HG02970 (cell line): Measurements from ENCODE around the gene DDX39B.
"Not testable (repeated sequence)": the region's sequence is repeated elsewhere in the genome, so short reads cannot be mapped to it uniquely, and the experiment has no call there.

ENCODE experiments used
- ATAC-seq: cut with Tn5 transposase; IDR thresholded peaks from one replicate; pipeline ENCODE4 v1.9.1; 2021; ENCODE audit warnings: mild to moderate bottlenecking, moderate library complexity, moderate number of reproducible peaks; ENCODE audit not compliant: unreplicated experiment, low FRiP score

The DDX39B gene

DNA sequence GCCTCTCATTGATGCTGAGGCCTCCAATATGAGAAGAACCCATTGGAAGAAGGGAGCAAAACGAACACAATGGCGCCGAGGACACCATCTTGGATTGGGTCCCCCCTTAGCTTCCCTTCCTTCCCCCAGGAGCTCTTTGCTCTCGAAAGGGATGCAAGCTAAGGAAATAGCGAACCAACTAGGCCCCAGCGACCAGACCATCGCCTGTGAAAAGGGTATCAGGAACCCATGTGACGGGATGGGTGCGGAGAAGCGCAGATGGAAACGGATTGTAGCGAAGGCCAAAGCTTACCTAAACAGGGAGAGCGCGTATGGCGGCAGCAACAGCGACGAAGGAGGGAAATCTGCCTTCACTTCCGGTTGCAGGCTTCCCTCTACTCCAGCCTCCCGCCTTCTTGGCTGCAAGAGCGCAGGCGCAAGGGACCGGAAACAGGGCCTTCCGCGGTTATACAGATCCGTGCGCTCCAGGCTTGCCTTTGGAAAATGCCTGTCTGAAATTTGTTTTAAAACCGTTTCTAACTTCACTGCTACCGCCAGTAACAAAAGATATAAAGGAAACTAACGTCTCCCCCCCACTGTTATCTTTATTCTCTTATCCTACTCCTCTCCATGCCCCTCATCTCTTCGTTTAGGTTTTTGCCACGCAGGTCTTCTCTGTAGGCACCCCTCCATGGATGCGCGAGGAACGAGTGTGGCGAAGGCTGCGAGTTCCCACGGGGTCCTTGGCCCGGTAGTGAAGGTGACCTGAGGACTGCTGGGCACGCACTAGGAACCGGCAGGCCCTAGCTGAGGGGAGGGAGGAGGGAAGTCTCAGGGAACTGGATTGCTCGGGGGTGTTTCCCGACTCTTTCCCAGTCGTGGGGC lies at the start of gene DDX39B:
TSS of gene DDX39B (minus strand) at position 346 of the 864 bp plus-strand sequence. CDS start 1,471 bp downstream, outside the sequence.
- peak; percentile 49 for ATAC-seq

DNA sequence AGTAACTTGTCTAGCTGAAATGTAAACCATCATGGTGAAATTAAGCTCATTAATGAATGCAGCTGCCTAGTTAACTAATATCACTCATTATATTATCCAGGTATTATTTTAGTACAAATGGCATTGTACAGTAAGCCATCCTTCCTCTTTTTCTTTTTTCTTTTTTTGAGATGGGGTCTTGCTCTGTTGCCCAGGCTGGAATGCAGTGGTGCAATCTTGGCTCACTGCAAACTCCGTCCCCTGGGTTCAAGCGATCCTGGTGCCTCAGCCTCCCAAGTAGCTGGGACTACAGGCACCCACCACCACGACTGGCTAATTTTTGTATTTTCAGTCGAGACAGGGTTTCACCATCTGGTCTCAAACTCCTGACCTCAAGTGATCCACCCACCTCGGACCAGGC lies 48.9 kb upstream of the DDX39B start:
- ATAC-seq: not testable (repeated sequence)

DNA sequence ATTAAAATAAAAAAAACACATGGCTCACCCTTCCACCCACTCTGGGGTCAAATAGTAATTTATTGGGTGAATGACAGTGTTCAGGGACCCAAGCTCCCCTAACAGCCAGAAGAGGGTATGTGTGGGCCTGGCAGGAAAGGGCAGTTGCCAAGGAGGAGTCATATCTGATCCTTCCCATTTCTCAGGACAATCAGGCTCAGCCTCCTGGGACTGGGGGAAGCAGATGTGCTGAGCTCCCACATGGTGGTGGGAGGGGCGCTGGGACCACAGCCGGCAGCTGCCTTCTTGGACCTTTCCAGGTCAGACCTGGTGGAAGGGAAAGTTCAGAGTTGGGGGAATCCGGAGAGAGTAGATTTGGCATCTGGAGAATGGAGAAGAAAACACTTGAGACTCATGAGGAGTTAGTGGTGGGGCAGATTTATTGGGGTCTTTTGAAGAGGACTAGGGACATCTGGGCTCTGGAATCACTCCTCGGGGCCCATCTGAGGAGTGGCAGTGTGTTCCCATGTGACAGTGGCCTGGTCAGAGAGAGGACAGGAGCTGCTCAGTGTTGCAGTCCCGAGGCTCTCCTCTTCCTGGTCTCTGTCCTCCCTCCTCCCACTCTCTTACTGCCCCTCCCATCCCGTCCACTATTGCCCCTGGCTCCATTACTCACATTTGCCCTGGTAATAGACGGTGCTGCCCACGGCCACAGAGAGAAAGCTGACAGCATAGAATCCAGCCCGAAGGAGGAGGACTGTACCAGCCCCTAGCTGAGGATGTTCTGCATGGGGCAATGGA lies 47.3 kb upstream of the DDX39B start:
- no peak for ATAC-seq

DNA sequence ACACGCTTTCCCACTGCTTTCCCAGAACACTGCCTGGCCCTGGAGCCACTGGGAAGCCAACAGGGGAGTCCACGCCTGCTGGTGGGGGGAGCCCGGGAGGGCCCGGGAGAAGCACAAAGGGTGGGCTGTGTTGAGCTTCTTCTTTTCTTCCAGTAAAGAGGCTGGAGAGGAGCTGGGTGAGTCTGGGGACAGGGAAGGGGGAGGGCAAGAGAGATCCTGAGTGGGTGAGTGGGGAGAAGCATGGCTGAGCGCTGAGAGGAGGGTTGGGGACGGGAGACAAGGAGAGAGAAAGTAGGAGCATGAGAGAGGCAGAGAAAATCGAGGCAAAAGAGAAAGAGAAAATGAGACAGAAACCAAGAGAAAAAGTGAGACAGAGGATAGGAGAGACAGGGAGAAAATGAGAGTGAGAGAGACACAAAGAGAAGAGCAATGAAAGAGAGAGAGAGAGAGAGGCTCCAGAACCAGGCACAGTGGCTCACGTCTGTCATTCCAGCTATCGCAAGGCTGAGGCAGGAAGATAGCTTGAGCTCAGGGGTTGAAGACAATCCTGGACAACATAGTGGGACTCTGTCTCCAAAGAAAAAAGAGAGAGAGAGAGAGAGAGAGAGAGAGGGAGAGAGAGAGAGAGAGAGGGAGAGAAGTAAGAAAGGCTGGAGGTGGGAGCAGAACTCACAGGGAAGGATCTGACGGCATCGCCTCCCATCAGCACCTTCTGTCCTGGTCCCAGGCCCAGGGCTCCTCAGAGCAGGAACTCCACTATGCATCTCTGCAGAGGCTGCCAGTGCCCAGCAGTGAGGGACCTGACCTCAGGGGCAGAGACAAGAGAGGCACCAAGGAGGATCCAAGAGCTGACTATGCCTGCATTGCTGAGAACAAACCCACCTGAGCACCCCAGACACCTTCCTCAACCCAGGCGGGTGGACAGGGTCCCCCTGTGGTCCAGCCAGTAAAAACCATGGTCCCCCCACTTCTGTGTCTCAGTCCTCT lies 46.3 kb upstream of the DDX39B start:
- ATAC-seq: no peak

DNA sequence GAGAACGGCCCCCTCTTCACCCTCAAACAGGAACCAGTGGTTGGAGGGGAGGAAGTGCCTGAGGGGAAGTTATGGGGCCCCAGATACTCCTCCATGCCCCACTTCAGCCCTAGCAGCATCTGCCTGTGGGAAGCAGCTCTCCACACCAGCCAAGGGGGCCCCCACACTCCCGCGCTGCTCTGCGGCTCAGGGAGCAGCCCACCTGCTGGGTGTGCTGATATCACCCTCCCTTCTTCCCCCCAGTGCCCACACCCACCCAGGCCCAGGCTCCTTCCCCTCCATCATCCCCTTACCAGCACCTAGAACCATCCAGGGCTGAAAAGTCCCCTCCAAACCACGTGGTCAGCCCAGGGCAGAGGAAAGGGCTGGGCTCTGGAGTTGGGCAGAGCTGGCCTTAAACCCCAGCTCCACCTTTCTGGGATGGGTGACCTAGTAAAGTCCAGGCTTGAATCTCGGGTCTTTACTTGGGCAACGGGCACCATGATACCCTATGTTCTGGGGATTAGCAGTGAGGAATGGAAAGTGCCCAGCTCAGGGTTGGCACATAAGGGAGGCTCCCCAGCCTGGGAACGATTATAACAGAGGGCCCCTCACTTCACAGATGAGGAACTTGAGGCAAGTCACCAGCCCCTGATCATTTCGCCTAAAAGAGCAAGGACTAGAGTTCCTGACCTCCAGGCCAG lies 44.9 kb upstream of the DDX39B start:
- no peak for ATAC-seq

DNA sequence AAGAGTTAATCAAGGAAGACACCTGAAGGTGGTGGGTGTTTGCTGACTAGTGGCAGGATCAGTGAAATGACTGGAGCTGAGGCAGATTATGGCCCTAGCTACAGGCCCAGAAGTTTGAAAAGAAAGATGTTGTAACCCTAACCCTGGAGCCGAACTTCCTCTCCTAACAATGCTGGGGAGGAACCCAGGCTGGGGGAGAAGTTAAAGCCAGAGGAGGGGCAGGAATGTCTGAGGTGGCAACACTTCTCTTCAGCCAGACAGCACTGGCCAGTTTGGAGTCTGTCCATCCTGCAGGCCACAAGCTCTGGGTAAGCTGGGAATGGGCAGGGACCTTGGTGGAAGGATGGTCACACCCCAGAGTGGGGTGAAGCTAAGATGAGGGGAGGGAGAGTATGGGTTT lies 44.2 kb upstream of the DDX39B start, which contains the start of gene LST1:
TSS of gene LST1 (plus strand) at position 270 of the 400 bp plus-strand sequence. CDS start 1,023 bp downstream, outside the sequence.
- no peak for ATAC-seq

DNA sequence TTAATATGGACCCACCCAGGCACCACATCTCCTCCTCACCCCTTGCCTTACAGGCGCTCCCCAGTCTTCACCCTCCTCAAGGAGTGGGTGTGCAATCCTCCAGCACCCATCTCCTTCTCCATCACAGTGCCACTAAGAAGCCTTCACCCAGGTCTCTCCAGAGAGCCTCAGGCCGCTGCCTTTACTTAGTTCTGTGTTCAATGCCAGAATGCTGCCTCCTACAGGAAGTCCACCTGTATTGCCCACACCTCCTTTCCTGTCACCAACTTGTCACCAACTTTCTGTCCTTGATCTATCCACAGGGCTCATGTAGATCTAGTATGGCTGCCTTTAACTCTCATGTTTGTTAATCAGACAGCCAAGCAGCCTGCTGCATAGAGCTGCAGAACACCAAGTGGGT lies 43.7 kb upstream of the DDX39B start:
- no peak for ATAC-seq

DNA sequence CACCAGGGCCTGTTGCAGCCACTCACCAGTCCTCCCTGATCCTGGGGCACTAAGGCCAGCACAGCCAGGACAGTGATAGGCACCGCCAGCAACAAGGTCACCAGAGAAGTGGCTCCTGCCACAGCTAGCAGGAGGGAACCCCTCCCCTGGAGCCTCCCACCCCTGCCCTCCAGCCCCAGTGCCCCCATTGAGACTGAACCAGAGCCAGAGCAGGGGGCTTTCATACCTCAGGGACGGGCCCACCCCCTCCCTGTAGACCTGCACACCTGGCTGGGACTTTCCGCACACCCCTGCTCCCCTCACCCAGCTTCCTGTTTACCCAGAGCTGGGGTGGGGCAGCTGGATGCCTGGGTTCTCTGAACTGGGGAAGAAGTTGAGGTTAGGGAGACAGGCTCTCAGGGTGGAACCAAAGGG lies 40.4 kb upstream of the DDX39B start, which contains the start of gene LTB:
TSS of gene LTB (minus strand) at position 195 of the 414 bp plus-strand sequence. CDS start at position 188, 7 bp downstream.
- no peak for ATAC-seq

DNA sequence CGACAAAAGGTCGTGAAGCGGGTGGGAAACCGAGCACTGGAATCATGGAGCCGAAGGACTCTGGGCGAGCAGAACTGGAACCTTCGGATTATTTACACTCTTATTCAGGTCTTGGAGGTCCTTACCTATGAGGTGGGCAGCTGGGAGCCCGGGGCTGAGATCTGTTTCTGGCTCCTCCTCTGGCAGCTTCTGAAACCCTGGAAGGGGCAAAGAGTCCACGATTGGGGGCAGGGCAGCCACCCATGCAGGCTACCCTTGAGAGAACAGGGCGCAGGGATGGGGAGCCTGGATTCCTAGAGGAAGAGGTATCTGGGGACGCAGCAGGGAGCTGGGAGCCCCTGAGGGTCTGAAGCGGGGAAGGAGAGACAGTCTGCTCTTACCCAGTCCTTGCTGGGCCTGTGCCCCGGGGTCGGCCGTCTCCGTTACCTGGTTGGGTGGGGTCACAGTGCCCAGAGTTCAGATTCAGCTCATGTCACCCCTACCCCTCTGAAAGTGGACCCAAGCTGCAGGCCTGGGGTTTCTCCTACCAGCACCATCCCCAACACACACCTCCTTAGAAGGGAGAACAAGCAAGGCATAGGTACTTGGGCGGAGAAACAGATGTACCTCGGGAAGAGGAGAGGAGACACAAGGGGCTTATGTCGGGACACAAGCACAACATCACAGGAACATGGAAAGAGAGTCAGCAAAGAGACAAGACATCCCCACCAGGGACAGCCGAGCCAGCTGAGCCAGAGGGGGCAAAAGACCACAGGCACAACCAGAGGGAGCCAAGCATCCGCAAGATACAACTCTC lies 39.8 kb upstream of the DDX39B start:
- ATAC-seq: no peak

DNA sequence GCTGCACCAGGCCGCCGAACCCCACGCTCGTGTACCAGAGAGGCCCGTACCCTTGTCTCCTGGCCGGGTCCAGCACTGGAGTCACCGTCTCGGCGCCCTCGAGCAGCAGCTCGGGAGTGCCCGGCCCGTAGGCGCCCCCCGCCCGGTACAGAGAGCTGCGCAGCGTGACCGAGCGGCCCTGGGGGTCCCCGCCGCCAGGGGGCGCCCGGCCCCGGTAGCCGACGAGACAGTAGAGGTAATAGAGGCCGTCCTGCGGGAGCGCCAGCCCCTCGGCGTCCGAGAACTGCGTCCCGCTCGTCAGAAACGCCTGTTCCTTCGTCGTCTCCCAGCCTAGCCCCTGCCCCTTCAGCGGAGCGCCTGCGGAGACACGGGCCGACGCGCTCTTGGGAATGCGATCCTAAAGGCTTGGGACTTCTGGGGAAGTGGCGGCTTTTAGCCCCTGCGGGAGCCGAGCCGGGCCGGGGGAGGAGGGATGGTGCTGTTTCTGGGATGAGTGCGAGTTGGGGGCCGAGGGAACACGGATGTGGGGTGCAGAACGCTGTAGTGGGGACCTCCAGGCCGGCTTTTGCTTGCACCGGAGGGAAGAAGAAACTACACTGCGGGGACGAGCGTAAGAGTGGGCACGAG lies 39.1 kb upstream of the DDX39B start:
- ATAC-seq: peak; percentile 42

DNA sequence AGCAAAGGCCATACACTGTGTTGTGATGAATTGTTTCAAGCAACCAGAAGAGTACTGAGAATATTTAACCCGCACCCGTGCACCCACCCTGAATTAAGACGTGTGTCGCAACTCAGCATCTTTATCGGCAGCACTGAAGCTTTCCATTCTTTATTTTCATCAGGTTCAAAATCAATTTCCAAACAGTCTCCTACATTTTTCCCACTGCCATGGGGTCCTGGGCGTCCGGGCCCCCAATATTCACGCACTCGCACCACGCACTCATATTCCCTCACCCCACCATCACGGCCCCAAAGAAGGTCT lies 38.6 kb upstream of the DDX39B start:
- no peak for ATAC-seq

DNA sequence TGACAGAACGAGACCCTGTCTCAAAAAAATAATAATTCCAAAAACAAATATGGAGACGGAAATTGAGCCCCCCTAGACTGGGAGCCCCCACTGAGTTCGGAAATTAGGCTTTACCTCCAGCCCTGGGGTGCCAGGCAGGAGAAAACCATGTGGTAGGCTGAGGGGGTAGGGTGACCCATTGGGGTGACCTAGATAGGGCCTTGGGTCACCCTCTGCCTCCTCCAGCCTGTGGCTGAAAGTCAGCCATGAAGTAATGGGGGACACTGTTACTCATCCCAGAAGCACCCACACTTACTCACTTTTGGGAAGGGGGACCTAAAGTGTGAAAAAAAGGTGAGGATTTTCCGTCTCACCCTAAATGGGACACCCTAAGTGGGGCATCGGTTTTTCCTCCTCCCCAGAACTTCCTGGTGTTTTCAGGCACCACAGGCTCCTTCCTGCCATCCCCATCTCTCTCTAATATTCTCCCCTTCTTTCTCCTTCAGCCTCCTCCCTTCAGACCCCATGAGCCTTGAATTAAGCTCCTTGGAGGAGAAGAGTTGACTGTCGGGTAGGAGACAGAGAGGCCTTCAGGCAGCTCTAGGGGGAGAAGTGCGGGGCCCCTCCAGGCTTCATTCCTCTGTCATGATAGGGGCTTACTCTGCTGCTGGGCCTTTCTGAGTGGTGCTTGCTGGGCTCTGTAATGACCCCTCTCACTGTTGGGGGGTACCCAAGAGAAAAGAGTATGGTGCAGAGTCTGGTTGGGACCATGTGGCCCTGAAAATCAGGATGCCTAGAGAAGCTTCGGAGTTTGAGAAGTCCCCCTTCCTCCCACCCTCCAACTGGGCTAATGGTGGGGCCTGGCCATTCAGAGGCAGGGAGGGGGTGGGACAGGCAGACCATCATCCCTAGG lies 38.0 kb upstream of the DDX39B start:
- ATAC-seq: no peak

DNA sequence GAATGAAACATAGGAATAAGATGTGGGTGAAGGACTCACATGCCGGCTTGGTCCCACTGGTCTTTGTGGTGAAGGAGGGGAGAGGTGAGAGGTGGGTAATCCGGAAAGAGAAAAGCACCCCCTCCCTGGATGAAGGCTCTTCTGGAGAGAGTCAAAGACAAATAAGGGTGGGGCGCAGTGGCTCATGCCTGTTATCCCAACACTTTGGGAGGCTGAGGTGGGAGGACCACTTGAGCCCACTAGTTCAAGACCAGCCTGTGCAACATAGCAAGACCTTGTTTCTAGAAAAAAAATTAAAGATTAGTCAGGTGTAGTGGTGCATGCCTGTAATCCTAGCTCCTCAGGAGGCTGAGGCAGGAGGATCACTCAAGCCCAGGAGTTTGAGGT lies 37.3 kb upstream of the DDX39B start:
- ATAC-seq: no peak

DNA sequence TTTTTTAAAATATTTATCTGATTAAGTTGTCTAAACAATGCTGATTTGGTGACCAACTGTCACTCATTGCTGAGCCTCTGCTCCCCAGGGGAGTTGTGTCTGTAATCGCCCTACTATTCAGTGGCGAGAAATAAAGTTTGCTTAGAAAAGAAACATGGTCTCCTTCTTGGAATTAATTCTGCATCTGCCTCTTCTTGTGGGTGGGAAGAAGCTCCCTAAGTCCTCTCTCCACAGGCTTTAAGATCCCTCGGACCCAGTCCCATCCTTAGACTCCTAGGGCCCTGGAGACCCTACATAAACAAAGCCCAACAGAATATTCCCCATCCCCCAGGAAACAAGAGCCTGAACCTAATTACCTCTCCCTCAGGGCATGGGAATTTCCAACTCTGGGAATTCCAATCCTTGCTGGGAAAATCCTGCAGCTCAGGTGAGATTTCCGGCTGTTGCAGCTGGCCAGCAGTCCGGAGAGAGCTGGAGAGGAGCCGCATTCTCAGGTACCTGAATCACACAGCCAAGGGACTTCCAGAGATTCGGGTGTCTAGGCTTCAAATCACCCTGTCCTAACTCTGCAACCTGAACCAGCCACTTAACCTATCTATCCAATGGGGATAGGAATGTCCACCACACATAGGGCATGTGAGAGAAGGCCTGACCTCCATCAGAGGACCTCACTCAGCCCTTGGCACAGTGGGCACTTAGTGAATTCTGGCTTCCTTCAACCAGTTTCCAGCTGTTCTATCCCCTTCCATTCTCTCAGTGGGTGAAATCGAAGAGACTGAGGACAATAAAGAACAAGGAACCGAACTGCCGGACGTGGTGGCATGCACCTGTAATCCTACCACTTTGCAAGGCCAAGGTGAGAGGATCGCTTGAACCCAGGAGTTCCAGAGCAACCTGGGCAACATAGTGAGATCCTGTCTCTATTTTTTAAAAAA lies 36.6 kb upstream of the DDX39B start:
- ATAC-seq: no peak

DNA sequence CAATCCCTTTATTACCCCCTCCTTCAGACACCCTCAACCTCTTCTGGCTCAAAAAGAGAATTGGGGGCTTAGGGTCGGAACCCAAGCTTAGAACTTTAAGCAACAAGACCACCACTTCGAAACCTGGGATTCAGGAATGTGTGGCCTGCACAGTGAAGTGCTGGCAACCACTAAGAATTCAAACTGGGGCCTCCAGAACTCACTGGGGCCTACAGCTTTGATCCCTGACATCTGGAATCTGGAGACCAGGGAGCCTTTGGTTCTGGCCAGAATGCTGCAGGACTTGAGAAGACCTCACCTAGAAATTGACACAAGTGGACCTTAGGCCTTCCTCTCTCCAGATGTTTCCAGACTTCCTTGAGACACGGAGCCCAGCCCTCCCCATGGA lies 35.8 kb upstream of the DDX39B start:
- no peak for ATAC-seq

DNA sequence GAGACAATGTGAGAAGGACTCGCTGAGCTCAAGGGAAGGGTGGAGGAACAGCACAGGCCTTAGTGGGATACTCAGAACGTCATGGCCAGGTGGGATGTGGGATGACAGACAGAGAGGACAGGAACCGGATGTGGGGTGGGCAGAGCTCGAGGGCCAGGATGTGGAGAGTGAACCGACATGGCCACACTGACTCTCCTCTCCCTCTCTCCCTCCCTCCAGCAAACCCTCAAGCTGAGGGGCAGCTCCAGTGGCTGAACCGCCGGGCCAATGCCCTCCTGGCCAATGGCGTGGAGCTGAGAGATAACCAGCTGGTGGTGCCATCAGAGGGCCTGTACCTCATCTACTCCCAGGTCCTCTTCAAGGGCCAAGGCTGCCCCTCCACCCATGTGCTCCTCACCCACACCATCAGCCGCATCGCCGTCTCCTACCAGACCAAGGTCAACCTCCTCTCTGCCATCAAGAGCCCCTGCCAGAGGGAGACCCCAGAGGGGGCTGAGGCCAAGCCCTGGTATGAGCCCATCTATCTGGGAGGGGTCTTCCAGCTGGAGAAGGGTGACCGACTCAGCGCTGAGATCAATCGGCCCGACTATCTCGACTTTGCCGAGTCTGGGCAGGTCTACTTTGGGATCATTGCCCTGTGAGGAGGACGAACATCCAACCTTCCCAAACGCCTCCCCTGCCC lies 35.2 kb upstream of the DDX39B start:
- ATAC-seq: no peak
